IMR-90 (cell line): ENCODE data around the gene SRD5A1. TPM values are rescaled to one million over a fixed set of nuclear protein-coding genes. Genes with fewer than 3 reads are reported as not detected.

Source experiments
- ATAC-seq: fragments of 200-7000 bp; cut with Tn5 transposase; 2 replicates; pipeline ENCODE4 v1.9.1; 2020; ENCODE audit warnings: low read depth, mild to moderate bottlenecking, moderate library complexity
- BruUV-seq: library from RNA; stranded (reverse); fragments of 400-500 nt; replicated peaks from 2 replicates; lab custom pipeline; 2021; lab: Mats Ljungman, UMichigan
- CTCF ChIA-PET: fragments of 300-600 bp; formaldehyde crosslinking; extraction: SDS; loops from one replicate; lab custom pipeline; 2021; ENCODE audit warnings: antibody characterized with exemption; lab: Yijun Ruan, JAX
- POLR2A ChIA-PET: fragments of 300-600 bp; sonication (Branson Sonifier 250); formaldehyde crosslinking; loops from one replicate; lab custom pipeline; 2022; ENCODE audit warnings: antibody characterized with exemption; ENCODE audit not compliant: unreplicated experiment; lab: Charles Lee
- DNase-seq: peaks from one replicate; pipeline ENCODE4 v3.0.0; 2013
- H2AFZ ChIP-seq: replicated peaks from 2 replicates; pipeline ENCODE3; 2013; ENCODE audit warnings: low read length, mild to moderate bottlenecking; ENCODE audit not compliant: poor library complexity
- H2AK5ac ChIP-seq: 2 replicates; pipeline ENCODE4 v1.6.1; 2013; ENCODE audit warnings: low read depth, low read length, inconsistent platforms
- H2AK9ac ChIP-seq: replicated peaks from 2 replicates; pipeline ENCODE3; 2013; ENCODE audit warnings: mild to moderate bottlenecking, low read depth, low read length, moderate library complexity; ENCODE audit not compliant: poor library complexity
- H2BK120ac ChIP-seq: 2 replicates; pipeline ENCODE4 v1.6.1; 2013; ENCODE audit warnings: low read depth, low read length, inconsistent platforms
- H2BK15ac ChIP-seq: 3 replicates; pipeline ENCODE4 v1.6.1; 2013; ENCODE audit warnings: low read depth, low read length, inconsistent platforms
- H2BK20ac ChIP-seq: 2 replicates; pipeline ENCODE4 v1.6.1; 2013; ENCODE audit warnings: low read depth, mild to moderate bottlenecking, inconsistent platforms, low read length, moderate library complexity
- H2BK5ac ChIP-seq: 2 replicates; pipeline ENCODE4 v1.6.1; 2013; ENCODE audit warnings: mild to moderate bottlenecking, low read depth, low read length, inconsistent platforms; ENCODE audit not compliant: poor library complexity, severe bottlenecking
- H3K14ac ChIP-seq: replicated peaks from 2 replicates; pipeline ENCODE4 v1.6.1; 2013; ENCODE audit warnings: low read depth, low read length, inconsistent platforms
- H3K18ac ChIP-seq: 2 replicates; pipeline ENCODE4 v1.6.1; 2013; ENCODE audit warnings: low read depth, low read length, control low read depth
- H3K23ac ChIP-seq: 2 replicates; pipeline ENCODE4 v1.6.1; 2013; ENCODE audit warnings: low read depth, low read length, inconsistent platforms
- H3K27ac ChIP-seq: 2 replicates; pipeline ENCODE4 v1.5.1; 2013; ENCODE audit warnings: mild to moderate bottlenecking, control low read depth, low read length; ENCODE audit not compliant: insufficient read depth
- H3K27me3 ChIP-seq: 2 replicates; pipeline ENCODE4 v1.6.1; 2013; ENCODE audit warnings: low read length; ENCODE audit not compliant: control insufficient read depth, insufficient read depth
- H3K36me3 ChIP-seq: 2 replicates; pipeline ENCODE4 v1.6.1; 2013; ENCODE audit warnings: low read length, mixed read lengths; ENCODE audit not compliant: control insufficient read depth, insufficient read depth
- H3K4ac ChIP-seq: 2 replicates; pipeline ENCODE4 v1.6.1; 2013; ENCODE audit warnings: low read depth, low read length, inconsistent platforms
- H3K4me1 ChIP-seq: 2 replicates; pipeline ENCODE4 v1.6.1; 2013; ENCODE audit warnings: low read length, mixed read lengths; ENCODE audit not compliant: control insufficient read depth, insufficient read depth
- H3K4me2 ChIP-seq: 2 replicates; pipeline ENCODE4 v1.6.1; 2013; ENCODE audit warnings: low read depth, mild to moderate bottlenecking, control low read depth, low read length, moderate library complexity
- H3K4me3 ChIP-seq: 2 replicates; pipeline ENCODE4 v1.5.1; 2013; ENCODE audit warnings: low read depth, mild to moderate bottlenecking, control low read depth, low read length, moderate library complexity; ENCODE audit not compliant: insufficient read depth
- H3K56ac ChIP-seq: 2 replicates; pipeline ENCODE4 v1.6.1; 2013; ENCODE audit warnings: low read length, inconsistent platforms; ENCODE audit not compliant: insufficient read depth; ENCODE audit errors: extremely low read depth
- H3K79me1 ChIP-seq, 2 experiments: 2 replicates each; pipeline ENCODE4 v1.6.1; 2013; ENCODE audit warnings: low read length in 2 of 2, inconsistent platforms in 1 of 2, low read depth in 1 of 2
- H3K9ac ChIP-seq: 2 replicates; pipeline ENCODE4 v1.6.1; 2013; ENCODE audit warnings: low read depth, low read length, control low read depth
- H3K9me1 ChIP-seq: 2 replicates; pipeline ENCODE4 v1.6.1; 2013; ENCODE audit warnings: low read length, inconsistent platforms; ENCODE audit not compliant: insufficient read depth
- H3K9me3 ChIP-seq: 2 replicates; pipeline ENCODE4 v1.6.1; 2013; ENCODE audit warnings: low read length; ENCODE audit not compliant: control insufficient read depth, insufficient read depth
- H4K20me1 ChIP-seq: 2 replicates; pipeline ENCODE4 v1.6.1; 2013; ENCODE audit warnings: low read length, inconsistent platforms; ENCODE audit not compliant: insufficient read depth
- H4K5ac ChIP-seq: 2 replicates; pipeline ENCODE4 v1.6.1; 2013; ENCODE audit warnings: mild to moderate bottlenecking, low read depth, low read length, control low read depth
- H4K8ac ChIP-seq, 2 experiments: 2 replicates each; pipeline ENCODE4 v1.6.1; 2013; ENCODE audit warnings: low read depth in 2 of 2, low read length in 2 of 2, control low read depth in 1 of 2, inconsistent platforms in 1 of 2
- H4K91ac ChIP-seq: 2 replicates; pipeline ENCODE4 v1.6.1; 2013; ENCODE audit warnings: low read depth, low read length, inconsistent platforms; ENCODE audit not compliant: insufficient read depth
- CHD1 ChIP-seq: IDR thresholded peaks from 2 replicates; pipeline ENCODE4 v1.6.1; 2012; ENCODE audit warnings: low read depth, low read length, improper control_type of control experiment
- MXI1 ChIP-seq: IDR thresholded peaks from 2 replicates; pipeline ENCODE4 v1.6.1; 2012; ENCODE audit warnings: low read depth, mild to moderate bottlenecking, low read length, moderate library complexity, borderline replicate concordance
- NFE2L2 ChIP-seq: fragments of 150-350 bp; IDR thresholded peaks from 2 replicates; pipeline ENCODE4 v1.6.1; 2016; ENCODE audit warnings: low read depth, mild to moderate bottlenecking, low read length
- POLR2A ChIP-seq: IDR thresholded peaks from 2 replicates; pipeline ENCODE4 v1.6.1; 2012; ENCODE audit warnings: mild to moderate bottlenecking, low read depth, low read length
- RAD21 ChIP-seq: IDR thresholded peaks from 2 replicates; pipeline ENCODE4 v1.6.1; 2012; ENCODE audit warnings: low read length, improper control_type of control experiment
- RCOR1 ChIP-seq: IDR thresholded peaks from 2 replicates; pipeline ENCODE4 v1.6.1; 2012; ENCODE audit warnings: mild to moderate bottlenecking, low read length, improper control_type of control experiment; ENCODE audit not compliant: insufficient replicate concordance
- RFX5 ChIP-seq: IDR thresholded peaks from 2 replicates; pipeline ENCODE4 v1.8.0; 2012; ENCODE audit warnings: low read depth, mild to moderate bottlenecking, low read length, moderate library complexity
- SMC3 ChIP-seq: fragments of 150-350 bp; IDR thresholded peaks from 2 replicates; pipeline ENCODE4 v1.6.1; 2016; ENCODE audit warnings: low read depth, mild to moderate bottlenecking, antibody characterized with exemption, low read length, moderate library complexity
- WGBS, 2 experiments: methylation state at CpG; one replicate each; pipeline versions ENCODE4 v1.1.5 to v1.1.7; 2013; ENCODE audit warnings: missing lambda C conversion rate in 2 of 2; ENCODE audit not compliant: insufficient read length in 1 of 2; ENCODE audit errors: extremely low coverage in 2 of 2; 5-methylcytosine and 5-hydroxymethylcytosine counted together
- dilution Hi-C: fragments of 300-500 bp; cut with HindIII; formaldehyde crosslinking; loops from one replicate; pipeline ENCODE4 v1.14.3; 2018; ENCODE audit warnings: low sequenced_read_pairs; ENCODE audit not compliant: unreplicated experiment
- in situ Hi-C: fragments of 300-500 bp; cut with MboI; formaldehyde crosslinking; loops from 3 replicates; pipeline ENCODE4 v1.14.3; 2019; ENCODE audit warnings: low sequenced_read_pairs, inconsistent platforms, mixed read lengths
- intact Hi-C: fragments of 100-400 bp; cut with micrococcal nuclease; formaldehyde crosslinking; loops from 2 replicates; pipeline ENCODE4 v1.10.0; 2022
- polyA plus RNA-seq, 3 experiments: library from polyadenylated mRNA; depleted of rRNA; stranded (reverse); fragments of >200 nt; gene quantifications; 2 replicates each; pipeline ENCODE4 v1.2.3, GENCODE V29; 2012; ENCODE audit warnings: low replicate concordance in 1 of 3
- total RNA-seq: library from RNA; depleted of rRNA; stranded (reverse); fragments of >200 nt; gene quantifications from 2 replicates; pipeline ENCODE4 v1.2.3, GENCODE V29; 2012
- TF ChIP-seq, protein P1 (sequence below): fragments of 150-350 bp; IDR thresholded peaks from 2 replicates; pipeline ENCODE4 v1.6.1; 2017; ENCODE audit warnings: mild to moderate bottlenecking, antibody characterized with exemption, low read length, low read depth
- TF ChIP-seq, protein P2 (sequence below): fragments of 150-350 bp; IDR thresholded peaks from 2 replicates; pipeline ENCODE4 v1.6.1; 2016; ENCODE audit warnings: low read depth, mild to moderate bottlenecking, low read length, moderate library complexity, borderline replicate concordance

SRD5A1 gene
- total and polyA plus RNA-seq, 2 of the 4 experiments (the other 2 are of a cell fraction) = 6.3 to 18.2 TPM

GRCh38 chr5:6710551-6711318, 77.5 kb downstream of the SRD5A1 start:
- H3K18ac ChIP-seq = no peak overlapping the region
- H4K5ac ChIP-seq = no peak overlapping the region
- no peak overlapping the region for H3K9ac ChIP-seq
- H3K4me3 ChIP-seq = no peak overlapping the region
- TF ChIP-seq SMC3 (no peak), RCOR1 (no peak), POLR2A (no peak), MXI1 (no peak), RAD21 (no peak), CHD1 (no peak), NFE2L2 (no peak), RFX5 (no peak)
- TF ChIP-seq, protein P1, sequence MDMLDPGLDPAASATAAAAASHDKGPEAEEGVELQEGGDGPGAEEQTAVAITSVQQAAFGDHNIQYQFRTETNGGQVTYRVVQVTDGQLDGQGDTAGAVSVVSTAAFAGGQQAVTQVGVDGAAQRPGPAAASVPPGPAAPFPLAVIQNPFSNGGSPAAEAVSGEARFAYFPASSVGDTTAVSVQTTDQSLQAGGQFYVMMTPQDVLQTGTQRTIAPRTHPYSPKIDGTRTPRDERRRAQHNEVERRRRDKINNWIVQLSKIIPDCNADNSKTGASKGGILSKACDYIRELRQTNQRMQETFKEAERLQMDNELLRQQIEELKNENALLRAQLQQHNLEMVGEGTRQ = no peak
- TF ChIP-seq, protein P2, sequence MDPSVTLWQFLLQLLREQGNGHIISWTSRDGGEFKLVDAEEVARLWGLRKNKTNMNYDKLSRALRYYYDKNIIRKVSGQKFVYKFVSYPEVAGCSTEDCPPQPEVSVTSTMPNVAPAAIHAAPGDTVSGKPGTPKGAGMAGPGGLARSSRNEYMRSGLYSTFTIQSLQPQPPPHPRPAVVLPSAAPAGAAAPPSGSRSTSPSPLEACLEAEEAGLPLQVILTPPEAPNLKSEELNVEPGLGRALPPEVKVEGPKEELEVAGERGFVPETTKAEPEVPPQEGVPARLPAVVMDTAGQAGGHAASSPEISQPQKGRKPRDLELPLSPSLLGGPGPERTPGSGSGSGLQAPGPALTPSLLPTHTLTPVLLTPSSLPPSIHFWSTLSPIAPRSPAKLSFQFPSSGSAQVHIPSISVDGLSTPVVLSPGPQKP = no peak
- no TSS peak for BruUV-seq
- peak overlapping the region; percentile 99; the same call in 1 of the 2 replicates for H3K23ac ChIP-seq
- no peak overlapping the region for H3K4ac ChIP-seq
- no peak overlapping the region for H2BK20ac ChIP-seq
- H2BK120ac ChIP-seq = no peak overlapping the region
- no peak overlapping the region for H3K27ac ChIP-seq
- H2AK9ac ChIP-seq = no peak overlapping the region
- intact Hi-C loops (loop anchor here (5.0 kb wide), 1 partner anchor 37 kb away; no protein-coding TSS in a partner anchor), dilution Hi-C loops (no loop called here), in situ Hi-C loops (no loop called here)
- ChIA-PET POLR2A (no interaction called here), CTCF (no interaction called here)
- H3K14ac ChIP-seq = no peak overlapping the region
- H3K4me2 ChIP-seq = no peak overlapping the region
- H4K8ac ChIP-seq = no peak overlapping the region
- ATAC-seq (no peak), DNase-seq (no peak)
- H2AFZ ChIP-seq = peak overlapping the region; percentile 26
- H3K27me3 ChIP-seq = no peaks in the 10 kb centered on the region
- peaks cover 16% of the 10 kb centered on the region for H4K20me1 ChIP-seq
- no peak overlapping the region for H3K56ac ChIP-seq
- H3K9me1 ChIP-seq = peaks cover 12% of the 10 kb centered on the region
- peak overlapping the region; percentile 63 for H2AK5ac ChIP-seq
- H3K79me1 ChIP-seq = peaks cover 4 to 20% of the 10 kb centered on the region in 2 experiments; a peak in 3 of 4 replicates
- H3K4me1 ChIP-seq = peaks cover 7% of the 10 kb centered on the region
- 74% methylated on average over 8 of the region's 13 CpGs; no CpG with 5 or more reads in 1 of the 2 experiments for whole genome bisulfite sequencing, 2 experiments
- H4K91ac ChIP-seq = no peak overlapping the region
- H2BK5ac ChIP-seq = no peak overlapping the region
- H3K9me3 ChIP-seq = no peaks in the 10 kb centered on the region
- H3K36me3 ChIP-seq = no peaks in the 10 kb centered on the region
- H2BK15ac ChIP-seq = no peak overlapping the region
